ENCODE measurements around the gene BCAP31.

Gene BCAP31

DNA sequence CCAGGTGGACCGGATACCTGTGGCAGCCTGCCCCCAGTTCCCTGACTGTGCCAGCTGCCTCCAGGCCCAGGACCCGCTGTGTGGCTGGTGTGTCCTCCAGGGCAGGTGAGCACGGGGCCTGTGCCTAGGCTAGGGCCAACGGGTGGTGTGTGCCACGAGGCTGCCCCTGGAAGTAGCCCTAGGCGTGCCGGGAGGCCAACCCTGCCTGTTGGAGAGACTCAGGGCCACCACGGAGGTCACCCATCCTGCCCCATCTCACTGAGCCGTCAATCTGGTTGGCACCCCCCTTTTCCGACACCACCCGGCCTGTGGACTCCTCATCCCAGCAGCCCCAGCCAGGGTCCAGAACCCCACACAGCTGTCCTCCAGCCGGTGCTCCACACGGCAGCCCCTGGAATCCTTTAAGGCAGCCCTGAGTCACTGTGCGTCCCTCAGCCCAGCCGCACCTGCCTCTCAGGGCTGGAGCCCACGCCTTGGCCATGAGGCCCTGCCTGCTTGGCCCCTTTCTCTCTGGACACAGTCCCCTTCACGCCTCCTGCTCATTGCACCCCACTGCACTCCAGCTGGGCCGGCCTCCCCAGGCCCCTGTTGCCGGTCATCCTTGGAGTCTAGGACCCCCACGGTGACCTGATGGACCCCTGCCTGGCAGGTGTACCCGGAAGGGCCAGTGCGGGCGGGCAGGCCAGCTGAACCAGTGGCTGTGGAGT, 45.1 kb upstream of the BCAP31 start:
- TF ChIP-seq ZFX (IDR thresholded peaks at IDR 0.05) (no peak), CTCF (conservative IDR thresholded peaks at IDR 0.05) (no peak)
- H3K27ac ChIP-seq, result no peak overlapping the region

GRCh38 chrX:153768311-153769157, 44.3 kb upstream of the BCAP31 start:
- no peak for TF ChIP-seq CTCF (conservative IDR thresholded peaks at IDR 0.05)
- no peak for TF ChIP-seq ZFX (IDR thresholded peaks at IDR 0.05)
- no peak overlapping the region for H3K27ac ChIP-seq

GRCh38 chrX:153767674-153768055, 43.5 kb upstream of the BCAP31 start:
- TF ChIP-seq ZFX (IDR thresholded peaks at IDR 0.05), result no peak
- TF ChIP-seq CTCF (conservative IDR thresholded peaks at IDR 0.05), result no peak
- H3K27ac ChIP-seq, result no peak overlapping the region

GRCh38 chrX:153766871-153767673, 42.9 kb upstream of the BCAP31 start:
- TF ChIP-seq CTCF (conservative IDR thresholded peaks at IDR 0.05) (no peak), ZFX (IDR thresholded peaks at IDR 0.05) (no peak)
- H3K27ac ChIP-seq, result no peak overlapping the region

- TF ChIP-seq ZFX (IDR thresholded peaks at IDR 0.05), result no peak
- no peak for TF ChIP-seq CTCF (conservative IDR thresholded peaks at IDR 0.05)
- H3K27ac ChIP-seq, result peak overlapping the region; percentile 97
These were observed 42.1 kb upstream of the BCAP31 start for GRCh38 chrX:153766098-153766817.

DNA sequence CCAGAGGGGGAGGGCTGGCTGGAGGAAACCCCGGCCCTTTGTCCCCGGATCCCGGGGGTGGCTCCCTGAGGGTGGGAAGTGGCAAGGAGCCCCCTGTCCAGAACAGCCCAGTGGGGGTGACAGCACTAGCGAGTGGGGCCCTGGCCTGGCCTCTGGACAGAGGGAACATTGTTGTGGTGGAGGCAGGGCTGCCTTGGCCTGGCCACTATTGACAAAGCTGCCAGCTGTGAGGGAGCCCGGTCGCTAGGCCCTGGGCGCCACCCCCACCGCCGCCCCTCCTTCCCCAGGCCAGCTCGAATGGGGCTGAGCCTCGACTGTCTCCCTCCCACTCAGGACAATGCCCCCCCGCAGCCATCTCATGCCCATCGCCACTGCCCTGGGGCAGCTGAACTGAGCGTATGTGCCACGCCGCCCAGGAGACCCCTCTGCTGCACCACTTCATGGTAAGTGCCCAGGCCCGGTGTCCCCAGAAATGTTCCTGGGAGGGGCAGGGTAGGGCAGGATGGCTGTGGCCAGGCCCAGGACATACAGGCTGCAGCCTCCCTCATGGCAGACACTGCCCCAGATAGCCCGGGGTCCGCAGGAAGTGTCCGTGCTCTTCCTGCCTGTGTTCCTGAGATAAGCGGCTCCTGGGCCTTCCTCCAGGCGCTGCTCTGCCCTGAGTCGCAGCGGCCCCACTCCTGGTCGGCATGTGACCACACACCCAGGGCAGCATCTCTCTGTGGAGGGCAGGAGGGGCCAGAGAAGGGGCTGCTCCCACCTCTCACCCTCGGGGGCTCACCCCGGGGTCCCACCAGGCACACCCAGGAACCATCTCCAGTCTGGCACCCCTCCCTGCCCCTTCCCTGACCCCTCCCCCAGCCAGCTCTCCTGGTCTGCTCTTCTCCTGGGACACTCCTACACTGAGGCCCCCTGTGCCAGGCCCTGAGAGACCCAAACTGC, 41.2 kb upstream of the BCAP31 start:
- peak overlapping the region; percentile 97 for H3K27ac ChIP-seq
- TF ChIP-seq CTCF (conservative IDR thresholded peaks at IDR 0.05) (no peak), ZFX (IDR thresholded peaks at IDR 0.05) (no peak)
